K562 (cell line): ENCODE results near the gene ORAI3. TPM values are rescaled to one million over a fixed set of nuclear protein-coding genes. Genes with fewer than 3 reads are reported as not detected.

Source experiments
- CTBP1 ChIP-seq: fragments of 450-650 bp; IDR thresholded peaks from 2 replicates; pipeline ENCODE4 v1.6.1; 2016; ENCODE audit warnings: borderline replicate concordance
- E2F3 ChIP-seq: fragments of 250-450 bp; sonication (Bioruptor Pico); IDR thresholded peaks from 2 replicates; pipeline ENCODE4 v1.4.0; 2020; ENCODE audit warnings: mild to moderate bottlenecking
- IRF2 ChIP-seq: sonication (generic); formaldehyde crosslinking; IDR thresholded peaks from 2 replicates; pipeline ENCODE4 v1.8.1; 2022; ENCODE audit warnings: mild to moderate bottlenecking, missing genetic modification reagents
- L3MBTL2 ChIP-seq: fragments of 450-650 bp; IDR thresholded peaks from 2 replicates; pipeline ENCODE4 v1.6.1; 2016; ENCODE audit warnings: mild to moderate bottlenecking, moderate library complexity
- LCOR ChIP-seq: sonication (generic); formaldehyde crosslinking; IDR thresholded peaks from 2 replicates; pipeline ENCODE4 v1.8.0; 2022; ENCODE audit warnings: mild to moderate bottlenecking, missing genetic modification reagents
- POLR2AphosphoS5 ChIP-seq: IDR thresholded peaks from 2 replicates; pipeline ENCODE4 v1.6.1; 2011; ENCODE audit warnings: mild to moderate bottlenecking, low read depth, low read length, moderate library complexity; ENCODE audit not compliant: control insufficient read depth, insufficient read depth
- SAFB ChIP-seq: fragments of 200-400 bp; formaldehyde crosslinking; IDR thresholded peaks from 2 replicates; pipeline ENCODE4 v1.6.1; 2017; ENCODE audit warnings: low read depth, low read length, borderline replicate concordance
- SUPT5H ChIP-seq: fragments of 450-650 bp; IDR thresholded peaks from 2 replicates; pipeline ENCODE4 v1.6.1; 2016
- TEAD4 ChIP-seq, 2 experiments: sonication (generic) in 1 of 2; formaldehyde crosslinking in 1 of 2; IDR thresholded peaks; 2 replicates each; pipeline versions ENCODE4 v1.6.1 to v1.8.0; 2012 to 2022; ENCODE audit warnings: borderline replicate concordance in 1 of 2, inconsistent platforms in 1 of 2, low read length in 1 of 2, mild to moderate bottlenecking in 1 of 2, missing genetic modification reagents in 1 of 2
- ZNF282 ChIP-seq: sonication (generic); formaldehyde crosslinking; IDR thresholded peaks from 2 replicates; pipeline ENCODE4 v1.8.1; 2023; ENCODE audit warnings: missing genetic modification reagents
- ZNF354B ChIP-seq: fragments of 250-450 bp; sonication (Bioruptor Pico); IDR thresholded peaks from 2 replicates; pipeline ENCODE4 v1.4.0; 2020
- ZNF780A ChIP-seq: fragments of 250-450 bp; sonication (Bioruptor Pico); IDR thresholded peaks from 2 replicates; pipeline ENCODE4 v1.5.0; 2021; ENCODE audit warnings: mild to moderate bottlenecking
- polyA plus RNA-seq, 8 experiments: library from polyadenylated mRNA; depleted of rRNA in 4 of 8; stranded (reverse) in 5 of 8; unstranded in 3 of 8; fragments of >200 nt; fragmentation: Nextera tagmentation in 2 of 8; fragmentation: Illumina TruSeq in 1 of 8; extraction: Ambion mirVana in 2 of 8; extraction: Trizol in 1 of 8; gene quantifications; 2 replicates each; pipeline versions ENCODE4 v1.2.1 to v1.2.3, GENCODE V29; 2011 to 2014; ENCODE audit warnings: inconsistent platforms in 1 of 8, missing spikeins in 1 of 8
- total RNA-seq, 7 experiments: library from RNA; depleted of rRNA in 6 of 7; stranded (reverse); fragments of >200 nt in 6 of 7; fragmentation: Illumina TruSeq in 2 of 7; extraction: Trizol in 2 of 7; gene quantifications; 2 replicates each; pipeline versions ENCODE4 v1.2.1 to v1.2.3, GENCODE V29; 2011 to 2021; ENCODE audit warnings: low replicate concordance in 1 of 7
- TF ChIP-seq, protein P1 (sequence below): fragments of 450-650 bp; formaldehyde crosslinking; conservative IDR thresholded peaks from 2 replicates; pipeline ENCODE4 v1.4.0; 2022; ENCODE audit warnings: mild to moderate bottlenecking, missing genetic modification characterization
- TF ChIP-seq, protein P2 (sequence below): sonication (generic); IDR thresholded peaks from 2 replicates; pipeline ENCODE4 v1.6.1; 2016
- TF ChIP-seq, protein P3 (sequence below), 2 experiments: IDR thresholded peaks; 2 replicates each; pipeline ENCODE4 v1.6.1; 2011; ENCODE audit warnings: borderline replicate concordance in 1 of 2, control low read depth in 1 of 2, low read depth in 1 of 2, low read length in 1 of 2, mild to moderate bottlenecking in 1 of 2, mixed read lengths in 1 of 2, moderate library complexity in 1 of 2; ENCODE audit not compliant: insufficient read depth in 1 of 2, insufficient read length in 1 of 2, poor library complexity in 1 of 2, severe bottlenecking in 1 of 2; ENCODE audit errors: extremely low read depth in 1 of 2
- TF ChIP-seq, protein P4 (sequence below): sonication (generic); formaldehyde crosslinking; IDR thresholded peaks from 2 replicates; pipeline ENCODE4 v1.8.0; 2022; ENCODE audit warnings: missing genetic modification reagents, mild to moderate bottlenecking, borderline replicate concordance
- TF ChIP-seq, protein P5 (sequence below): fragments of 250-450 bp; sonication (Bioruptor Pico); IDR thresholded peaks from 2 replicates; pipeline ENCODE4 v1.8.0; 2021; ENCODE audit warnings: borderline replicate concordance, mild to moderate bottlenecking, moderate library complexity; ENCODE audit not compliant: poor library complexity, severe bottlenecking
- TF ChIP-seq, protein P6 (sequence below): fragments of 250-450 bp; sonication (Bioruptor Pico); IDR thresholded peaks from 2 replicates; pipeline ENCODE4 v1.8.0; 2022; ENCODE audit warnings: inconsistent platforms, mild to moderate bottlenecking, moderate library complexity, borderline replicate concordance

The ORAI3 gene
- total and polyA plus RNA-seq, 9 of the 15 experiments (the other 6 are each of a cell fraction or from before 2014, with no cell fraction given), result 4.9 to 23.3 (median 14.1) TPM

DNA sequence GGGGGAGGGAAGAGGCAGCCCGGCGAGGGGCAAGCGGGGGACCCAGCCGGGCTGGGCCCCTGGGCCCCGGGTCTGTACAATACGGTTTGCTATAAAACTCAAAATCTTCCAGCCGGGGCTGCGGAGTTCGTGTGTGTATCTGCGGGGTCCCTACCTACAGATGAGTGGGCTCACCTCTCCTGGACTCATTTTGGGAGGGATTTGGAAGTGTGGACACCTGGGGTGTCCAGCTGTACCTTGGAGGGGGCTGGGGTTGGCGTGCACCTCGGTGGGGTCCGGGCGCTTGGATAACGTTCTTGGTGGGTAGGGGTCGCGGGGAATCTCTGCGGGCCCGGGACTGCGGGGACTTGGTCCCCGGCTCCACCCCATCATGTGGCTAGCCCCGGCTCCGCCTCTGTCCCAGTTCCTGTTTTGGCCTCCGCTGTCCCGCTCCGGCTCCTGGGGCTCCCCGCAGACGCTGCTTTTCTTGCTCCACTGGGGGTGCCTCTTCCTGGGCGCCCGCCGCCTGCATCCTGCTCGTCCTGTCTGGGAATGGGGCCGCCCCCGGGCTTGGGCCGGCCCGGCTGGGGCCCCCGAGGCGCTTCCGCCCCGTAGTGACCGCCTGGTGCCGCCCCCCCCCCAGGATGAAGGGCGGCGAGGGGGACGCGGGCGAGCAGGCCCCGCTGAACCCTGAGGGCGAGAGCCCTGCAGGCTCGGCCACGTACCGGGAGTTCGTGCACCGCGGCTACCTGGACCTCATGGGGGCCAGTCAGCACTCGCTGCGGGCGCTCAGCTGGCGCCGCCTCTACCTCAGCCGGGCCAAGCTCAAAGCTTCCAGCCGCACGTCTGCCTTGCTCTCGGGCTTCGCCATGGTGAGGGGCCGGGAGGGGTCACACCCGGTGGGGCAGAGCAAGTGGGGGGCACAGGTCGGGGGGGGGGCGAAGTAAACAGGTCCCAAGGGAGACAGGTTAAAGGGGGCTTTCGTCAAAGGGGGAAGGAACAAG is at the start of gene ORAI3 (continued):
- no peak for TF ChIP-seq E2F3 (CRISPR knock-in tag)
- peak; percentile 53 for TF ChIP-seq POLR2AphosphoS5
- no peak for TF ChIP-seq ZNF780A
- no peak for TF ChIP-seq SAFB
- TF ChIP-seq, protein P1, sequence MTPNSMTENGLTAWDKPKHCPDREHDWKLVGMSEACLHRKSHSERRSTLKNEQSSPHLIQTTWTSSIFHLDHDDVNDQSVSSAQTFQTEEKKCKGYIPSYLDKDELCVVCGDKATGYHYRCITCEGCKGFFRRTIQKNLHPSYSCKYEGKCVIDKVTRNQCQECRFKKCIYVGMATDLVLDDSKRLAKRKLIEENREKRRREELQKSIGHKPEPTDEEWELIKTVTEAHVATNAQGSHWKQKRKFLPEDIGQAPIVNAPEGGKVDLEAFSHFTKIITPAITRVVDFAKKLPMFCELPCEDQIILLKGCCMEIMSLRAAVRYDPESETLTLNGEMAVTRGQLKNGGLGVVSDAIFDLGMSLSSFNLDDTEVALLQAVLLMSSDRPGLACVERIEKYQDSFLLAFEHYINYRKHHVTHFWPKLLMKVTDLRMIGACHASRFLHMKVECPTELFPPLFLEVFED (CRISPR knock-in tag), result no peak
- TF ChIP-seq, protein P2, sequence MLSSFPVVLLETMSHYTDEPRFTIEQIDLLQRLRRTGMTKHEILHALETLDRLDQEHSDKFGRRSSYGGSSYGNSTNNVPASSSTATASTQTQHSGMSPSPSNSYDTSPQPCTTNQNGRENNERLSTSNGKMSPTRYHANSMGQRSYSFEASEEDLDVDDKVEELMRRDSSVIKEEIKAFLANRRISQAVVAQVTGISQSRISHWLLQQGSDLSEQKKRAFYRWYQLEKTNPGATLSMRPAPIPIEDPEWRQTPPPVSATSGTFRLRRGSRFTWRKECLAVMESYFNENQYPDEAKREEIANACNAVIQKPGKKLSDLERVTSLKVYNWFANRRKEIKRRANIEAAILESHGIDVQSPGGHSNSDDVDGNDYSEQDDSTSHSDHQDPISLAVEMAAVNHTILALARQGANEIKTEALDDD, result no peak
- TF ChIP-seq ZNF282, result no peak
- peak; percentile 77 for TF ChIP-seq SUPT5H
- TF ChIP-seq, protein P3, sequence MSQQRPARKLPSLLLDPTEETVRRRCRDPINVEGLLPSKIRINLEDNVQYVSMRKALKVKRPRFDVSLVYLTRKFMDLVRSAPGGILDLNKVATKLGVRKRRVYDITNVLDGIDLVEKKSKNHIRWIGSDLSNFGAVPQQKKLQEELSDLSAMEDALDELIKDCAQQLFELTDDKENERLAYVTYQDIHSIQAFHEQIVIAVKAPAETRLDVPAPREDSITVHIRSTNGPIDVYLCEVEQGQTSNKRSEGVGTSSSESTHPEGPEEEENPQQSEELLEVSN (IDR thresholded peaks at IDR 0.05; ENCODE audit: borderline replicate concordance in 1 of 2, extremely low read depth in 1 of 2, insufficient read depth in 1 of 2, insufficient read length in 1 of 2, low read depth in 1 of 2, low read length in 1 of 2, poor library complexity in 1 of 2, severe bottlenecking in 1 of 2), result peak in 1 of 2 experiments; percentile 9
- TF ChIP-seq, protein P4, sequence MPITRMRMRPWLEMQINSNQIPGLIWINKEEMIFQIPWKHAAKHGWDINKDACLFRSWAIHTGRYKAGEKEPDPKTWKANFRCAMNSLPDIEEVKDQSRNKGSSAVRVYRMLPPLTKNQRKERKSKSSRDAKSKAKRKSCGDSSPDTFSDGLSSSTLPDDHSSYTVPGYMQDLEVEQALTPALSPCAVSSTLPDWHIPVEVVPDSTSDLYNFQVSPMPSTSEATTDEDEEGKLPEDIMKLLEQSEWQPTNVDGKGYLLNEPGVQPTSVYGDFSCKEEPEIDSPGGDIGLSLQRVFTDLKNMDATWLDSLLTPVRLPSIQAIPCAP (CRISPR knock-in tag), result no peak
- TF ChIP-seq, protein P5, sequence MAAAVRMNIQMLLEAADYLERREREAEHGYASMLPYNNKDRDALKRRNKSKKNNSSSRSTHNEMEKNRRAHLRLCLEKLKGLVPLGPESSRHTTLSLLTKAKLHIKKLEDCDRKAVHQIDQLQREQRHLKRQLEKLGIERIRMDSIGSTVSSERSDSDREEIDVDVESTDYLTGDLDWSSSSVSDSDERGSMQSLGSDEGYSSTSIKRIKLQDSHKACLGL, result no peak
- peak; percentile 59; the same call in 1 of the 2 replicates for TF ChIP-seq CTBP1
- TF ChIP-seq ZNF354B (CRISPR knock-in tag), result no peak
- TF ChIP-seq IRF2, result no peak
- TF ChIP-seq L3MBTL2, result peak; percentile 54; the same call in 1 of the 2 replicates
- TF ChIP-seq TEAD4 (IDR thresholded peaks at IDR 0.05; ENCODE audit: low read length), result no peak
- TF ChIP-seq TEAD4 (CRISPR knock-in tag; IDR thresholded peaks at IDR 0.05; ENCODE audit: borderline replicate concordance), result no peak
- TF ChIP-seq, protein P6, sequence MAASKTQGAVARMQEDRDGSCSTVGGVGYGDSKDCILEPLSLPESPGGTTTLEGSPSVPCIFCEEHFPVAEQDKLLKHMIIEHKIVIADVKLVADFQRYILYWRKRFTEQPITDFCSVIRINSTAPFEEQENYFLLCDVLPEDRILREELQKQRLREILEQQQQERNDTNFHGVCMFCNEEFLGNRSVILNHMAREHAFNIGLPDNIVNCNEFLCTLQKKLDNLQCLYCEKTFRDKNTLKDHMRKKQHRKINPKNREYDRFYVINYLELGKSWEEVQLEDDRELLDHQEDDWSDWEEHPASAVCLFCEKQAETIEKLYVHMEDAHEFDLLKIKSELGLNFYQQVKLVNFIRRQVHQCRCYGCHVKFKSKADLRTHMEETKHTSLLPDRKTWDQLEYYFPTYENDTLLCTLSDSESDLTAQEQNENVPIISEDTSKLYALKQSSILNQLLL (CRISPR knock-in tag), result no peak
- no peak for TF ChIP-seq LCOR (CRISPR knock-in tag)
